ENCODE measurements around the gene CDS2.

The CDS2 gene

DNA sequence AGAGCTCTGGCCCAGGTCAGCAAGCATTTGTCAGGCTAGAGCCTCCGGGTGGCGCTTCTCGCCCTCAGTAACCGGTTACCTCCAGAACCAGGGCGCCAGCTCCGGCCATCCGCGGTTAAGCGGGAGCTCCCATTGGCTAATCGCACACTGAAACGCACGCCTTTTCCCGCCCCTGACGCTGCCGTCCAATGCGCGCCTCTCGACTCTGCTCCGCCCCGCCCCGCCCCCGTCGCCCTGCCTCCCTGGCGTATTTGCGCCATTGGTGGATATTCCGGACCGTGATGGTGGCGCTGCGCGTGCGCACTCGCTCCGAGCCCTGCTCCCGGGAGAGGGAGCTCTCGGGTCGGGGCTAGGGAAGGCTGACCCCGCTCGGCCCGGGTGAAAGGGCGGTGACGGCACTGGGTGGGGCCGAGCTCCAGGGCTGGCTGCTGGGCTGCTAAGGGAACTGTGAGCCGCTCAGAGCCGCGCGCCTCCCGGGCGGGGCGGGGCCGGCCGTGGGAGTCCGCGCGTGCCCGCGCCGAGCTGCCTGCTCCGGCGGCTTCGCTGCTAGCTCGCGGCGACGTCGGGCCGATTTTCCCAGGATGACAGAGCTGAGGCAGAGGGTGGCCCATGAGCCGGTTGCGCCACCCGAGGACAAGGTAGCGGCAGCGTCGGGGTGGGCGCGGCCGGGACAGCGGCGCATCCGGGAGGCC lies at the start of gene CDS2:
Gene CDS2 (plus strand): TSS at position 497 of the 692 bp plus-strand sequence. CDS start 85 bp downstream, at position 582.
- peak; percentile 100 for DNase-seq (ENCODE audit: low read depth)
- TF ChIP-seq, protein P1, sequence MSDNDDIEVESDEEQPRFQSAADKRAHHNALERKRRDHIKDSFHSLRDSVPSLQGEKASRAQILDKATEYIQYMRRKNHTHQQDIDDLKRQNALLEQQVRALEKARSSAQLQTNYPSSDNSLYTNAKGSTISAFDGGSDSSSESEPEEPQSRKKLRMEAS (IDR thresholded peaks at IDR 0.05; ENCODE audit: low read depth, low read length): no peak; the same call in 1 of the 2 replicates
- TF ChIP-seq MYC (IDR thresholded peaks at IDR 0.05; ENCODE audit: low read depth, low read length): peak; percentile 23; the same call in 1 of the 2 replicates
- peak; percentile 57 for TF ChIP-seq POLR2A (IDR thresholded peaks at IDR 0.05; ENCODE audit: extremely low read depth, insufficient read length)
- TF ChIP-seq, protein P2, sequence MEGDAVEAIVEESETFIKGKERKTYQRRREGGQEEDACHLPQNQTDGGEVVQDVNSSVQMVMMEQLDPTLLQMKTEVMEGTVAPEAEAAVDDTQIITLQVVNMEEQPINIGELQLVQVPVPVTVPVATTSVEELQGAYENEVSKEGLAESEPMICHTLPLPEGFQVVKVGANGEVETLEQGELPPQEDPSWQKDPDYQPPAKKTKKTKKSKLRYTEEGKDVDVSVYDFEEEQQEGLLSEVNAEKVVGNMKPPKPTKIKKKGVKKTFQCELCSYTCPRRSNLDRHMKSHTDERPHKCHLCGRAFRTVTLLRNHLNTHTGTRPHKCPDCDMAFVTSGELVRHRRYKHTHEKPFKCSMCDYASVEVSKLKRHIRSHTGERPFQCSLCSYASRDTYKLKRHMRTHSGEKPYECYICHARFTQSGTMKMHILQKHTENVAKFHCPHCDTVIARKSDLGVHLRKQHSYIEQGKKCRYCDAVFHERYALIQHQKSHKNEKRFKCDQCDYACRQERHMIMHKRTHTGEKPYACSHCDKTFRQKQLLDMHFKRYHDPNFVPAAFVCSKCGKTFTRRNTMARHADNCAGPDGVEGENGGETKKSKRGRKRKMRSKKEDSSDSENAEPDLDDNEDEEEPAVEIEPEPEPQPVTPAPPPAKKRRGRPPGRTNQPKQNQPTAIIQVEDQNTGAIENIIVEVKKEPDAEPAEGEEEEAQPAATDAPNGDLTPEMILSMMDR (IDR thresholded peaks at IDR 0.05; ENCODE audit: low read depth, low read length): peak; percentile 58
- H3K4me3 ChIP-seq (ENCODE audit: low read depth, low read length): peak within 1 kb of the TSS; percentile 72

DNA sequence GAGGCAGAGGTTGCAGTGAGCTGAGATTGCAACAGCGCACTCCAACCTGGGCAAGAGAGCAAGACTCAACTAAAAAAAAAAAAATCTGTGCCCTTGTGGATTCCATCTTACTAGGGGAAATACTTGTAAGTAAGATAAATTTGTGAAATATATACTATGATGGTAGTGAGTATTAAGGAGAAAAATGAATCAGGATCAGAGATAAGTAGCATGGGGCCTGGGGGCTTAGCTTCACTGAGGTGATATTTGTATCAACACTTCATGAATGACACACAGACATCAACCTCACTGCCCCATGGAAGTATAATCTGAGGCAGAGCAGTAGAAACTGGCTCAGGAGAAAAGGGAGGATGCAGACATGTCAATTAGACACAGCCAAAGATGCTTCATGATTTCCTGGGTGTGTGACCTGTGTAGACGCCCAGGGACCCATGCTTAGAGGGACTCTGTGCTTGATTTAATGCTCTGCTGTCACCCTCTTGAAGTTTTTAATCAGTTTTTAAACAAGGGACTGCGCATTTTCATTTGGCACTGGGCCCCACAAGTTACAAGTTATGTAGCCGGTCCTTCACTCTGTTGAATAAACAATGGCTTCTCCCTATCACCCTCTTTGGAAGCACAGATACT lies 48.9 kb upstream of the CDS2 start:
- H3K4me3 ChIP-seq (ENCODE audit: low read depth, low read length): peak overlapping the region; percentile 62
- DNase-seq (ENCODE audit: low read depth): peak; percentile 38
- no peak for TF ChIP-seq MYC (IDR thresholded peaks at IDR 0.05; ENCODE audit: low read depth, low read length)
- TF ChIP-seq POLR2A (IDR thresholded peaks at IDR 0.05; ENCODE audit: extremely low read depth, insufficient read length): no peak
- TF ChIP-seq, protein P2 (IDR thresholded peaks at IDR 0.05; ENCODE audit: low read depth, low read length): no peak
- TF ChIP-seq, protein P1 (IDR thresholded peaks at IDR 0.05; ENCODE audit: low read depth, low read length): no peak

DNA sequence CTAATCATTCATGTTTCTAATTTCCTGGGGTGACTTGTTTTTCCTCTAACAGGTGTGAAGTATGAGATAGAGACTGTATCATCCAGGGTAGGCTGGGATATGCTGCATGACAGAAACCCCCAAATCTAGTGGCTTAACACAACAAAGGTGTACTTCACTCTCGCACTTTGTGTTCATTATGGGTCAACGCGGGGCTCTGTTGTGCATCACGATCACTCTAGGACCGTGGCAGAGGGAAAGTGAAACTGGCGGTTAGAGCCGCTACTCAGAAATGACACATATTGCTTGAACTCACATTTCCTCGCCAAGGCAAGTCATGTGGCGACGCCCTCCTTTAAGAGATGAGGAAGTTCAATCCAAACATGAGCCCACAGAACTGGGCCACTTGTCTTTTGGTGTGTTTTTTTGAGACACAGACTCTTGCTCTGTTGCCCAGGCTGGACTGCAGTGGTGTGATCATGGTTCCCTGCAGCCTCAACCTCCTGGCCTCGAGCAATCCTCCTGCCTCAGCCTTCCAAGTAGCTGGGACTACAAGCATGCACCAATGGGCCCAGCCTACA lies 48.3 kb upstream of the CDS2 start:
- peak; percentile 98 for DNase-seq (ENCODE audit: low read depth)

DNA sequence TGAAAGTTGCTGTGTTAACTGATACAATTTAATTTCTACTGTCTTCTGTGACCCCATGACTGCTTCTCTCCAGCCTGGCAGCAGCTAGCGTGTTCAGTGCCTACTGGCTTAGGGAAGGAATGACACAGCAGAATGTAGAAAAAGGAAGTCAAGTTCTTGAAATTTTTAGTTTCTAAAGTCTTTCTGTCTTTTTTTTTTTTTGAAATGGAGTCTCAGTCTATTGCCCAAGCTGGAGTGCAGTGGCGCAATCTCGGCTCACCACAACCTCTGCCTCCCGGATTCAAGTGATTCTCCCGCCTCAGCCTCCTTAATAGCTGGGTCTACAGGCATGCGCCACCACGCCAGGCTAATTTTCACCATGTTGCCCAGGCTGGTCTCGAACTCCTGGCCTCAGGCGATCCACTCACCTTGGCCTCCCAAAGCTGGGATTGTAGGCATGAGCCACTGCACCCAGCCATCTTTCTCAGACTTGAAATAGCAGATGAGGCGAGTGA lies 46.4 kb upstream of the CDS2 start:
- TF ChIP-seq MYC (IDR thresholded peaks at IDR 0.05; ENCODE audit: low read depth, low read length): no peak
- TF ChIP-seq POLR2A (IDR thresholded peaks at IDR 0.05; ENCODE audit: extremely low read depth, insufficient read length): no peak
- TF ChIP-seq, protein P1 (IDR thresholded peaks at IDR 0.05; ENCODE audit: low read depth, low read length): peak; percentile 58; the same call in 1 of the 2 replicates
- TF ChIP-seq, protein P2 (IDR thresholded peaks at IDR 0.05; ENCODE audit: low read depth, low read length): no peak
- no peak overlapping the region for H3K4me3 ChIP-seq (ENCODE audit: low read depth, low read length)
- peak; percentile 96 for DNase-seq (ENCODE audit: low read depth)

More for the DNA sequence above, 48.3 kb upstream of the CDS2 start:
- TF ChIP-seq, protein P2 (IDR thresholded peaks at IDR 0.05; ENCODE audit: low read depth, low read length): no peak
- TF ChIP-seq POLR2A (IDR thresholded peaks at IDR 0.05; ENCODE audit: extremely low read depth, insufficient read length) (peak; percentile 68), MYC (IDR thresholded peaks at IDR 0.05; ENCODE audit: low read depth, low read length) (peak; percentile 90)
- TF ChIP-seq, protein P1 (IDR thresholded peaks at IDR 0.05; ENCODE audit: low read depth, low read length): peak; percentile 95
- peak overlapping the region; percentile 62 for H3K4me3 ChIP-seq (ENCODE audit: low read depth, low read length)

DNA sequence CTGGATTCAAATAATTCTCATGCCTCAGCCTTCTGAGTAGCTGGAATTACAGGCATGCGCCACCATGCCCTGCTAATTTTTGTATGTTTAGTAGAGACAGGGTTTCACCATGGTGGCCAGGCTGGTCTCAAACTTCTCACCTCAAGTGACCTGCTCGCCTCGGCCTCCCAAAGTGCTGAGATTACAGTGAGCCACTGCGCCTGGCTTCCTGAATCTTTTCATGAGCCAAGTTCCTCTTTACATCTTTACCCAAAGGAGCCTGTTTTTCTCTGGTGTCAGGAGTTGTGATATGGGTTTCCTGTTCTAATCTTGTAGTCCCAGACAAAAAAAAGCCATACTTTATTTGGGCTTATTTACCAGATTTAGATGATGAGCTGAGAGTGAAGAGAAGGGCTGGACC lies 41.4 kb upstream of the CDS2 start:
- DNase-seq (ENCODE audit: low read depth): peak; percentile 67
- TF ChIP-seq, protein P2 (IDR thresholded peaks at IDR 0.05; ENCODE audit: low read depth, low read length): no peak
- TF ChIP-seq, protein P1 (IDR thresholded peaks at IDR 0.05; ENCODE audit: low read depth, low read length): no peak
- TF ChIP-seq MYC (IDR thresholded peaks at IDR 0.05; ENCODE audit: low read depth, low read length): no peak
- TF ChIP-seq POLR2A (IDR thresholded peaks at IDR 0.05; ENCODE audit: extremely low read depth, insufficient read length): no peak
- no peak overlapping the region for H3K4me3 ChIP-seq (ENCODE audit: low read depth, low read length)

Data from NB4 (cell line).